ENCODE results near the gene ARAF.

- TF ChIP-seq, protein P1, sequence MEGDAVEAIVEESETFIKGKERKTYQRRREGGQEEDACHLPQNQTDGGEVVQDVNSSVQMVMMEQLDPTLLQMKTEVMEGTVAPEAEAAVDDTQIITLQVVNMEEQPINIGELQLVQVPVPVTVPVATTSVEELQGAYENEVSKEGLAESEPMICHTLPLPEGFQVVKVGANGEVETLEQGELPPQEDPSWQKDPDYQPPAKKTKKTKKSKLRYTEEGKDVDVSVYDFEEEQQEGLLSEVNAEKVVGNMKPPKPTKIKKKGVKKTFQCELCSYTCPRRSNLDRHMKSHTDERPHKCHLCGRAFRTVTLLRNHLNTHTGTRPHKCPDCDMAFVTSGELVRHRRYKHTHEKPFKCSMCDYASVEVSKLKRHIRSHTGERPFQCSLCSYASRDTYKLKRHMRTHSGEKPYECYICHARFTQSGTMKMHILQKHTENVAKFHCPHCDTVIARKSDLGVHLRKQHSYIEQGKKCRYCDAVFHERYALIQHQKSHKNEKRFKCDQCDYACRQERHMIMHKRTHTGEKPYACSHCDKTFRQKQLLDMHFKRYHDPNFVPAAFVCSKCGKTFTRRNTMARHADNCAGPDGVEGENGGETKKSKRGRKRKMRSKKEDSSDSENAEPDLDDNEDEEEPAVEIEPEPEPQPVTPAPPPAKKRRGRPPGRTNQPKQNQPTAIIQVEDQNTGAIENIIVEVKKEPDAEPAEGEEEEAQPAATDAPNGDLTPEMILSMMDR (IDR thresholded peaks at IDR 0.05) = no peak
- TF ChIP-seq POLR2A (IDR thresholded peaks at IDR 0.05) = no peak
Observed at GRCh38 chrX:47577901-47578300, 16.9 kb downstream of the ARAF start.

Data from lower leg skin (tissue), 3 donors.